Stimulated activated CD8-positive, alpha-beta memory T cell treated with anti-CD3 and anti-CD28 coated beads, Interleukin-7, amount 100 ng/mL, for 24 hours (primary cell): ENCODE data around the gene HOXA4.

ENCODE experiments used
- DNase-seq: peaks from one replicate; pipeline ENCODE4 v3.0.0-alpha.2; 2020; ENCODE audit warnings: low read depth

Gene HOXA4

GRCh38 chr7:27104341-27105058 is 26.1 kb downstream of the HOXA4 start:
- no peak for DNase-seq

DNA sequence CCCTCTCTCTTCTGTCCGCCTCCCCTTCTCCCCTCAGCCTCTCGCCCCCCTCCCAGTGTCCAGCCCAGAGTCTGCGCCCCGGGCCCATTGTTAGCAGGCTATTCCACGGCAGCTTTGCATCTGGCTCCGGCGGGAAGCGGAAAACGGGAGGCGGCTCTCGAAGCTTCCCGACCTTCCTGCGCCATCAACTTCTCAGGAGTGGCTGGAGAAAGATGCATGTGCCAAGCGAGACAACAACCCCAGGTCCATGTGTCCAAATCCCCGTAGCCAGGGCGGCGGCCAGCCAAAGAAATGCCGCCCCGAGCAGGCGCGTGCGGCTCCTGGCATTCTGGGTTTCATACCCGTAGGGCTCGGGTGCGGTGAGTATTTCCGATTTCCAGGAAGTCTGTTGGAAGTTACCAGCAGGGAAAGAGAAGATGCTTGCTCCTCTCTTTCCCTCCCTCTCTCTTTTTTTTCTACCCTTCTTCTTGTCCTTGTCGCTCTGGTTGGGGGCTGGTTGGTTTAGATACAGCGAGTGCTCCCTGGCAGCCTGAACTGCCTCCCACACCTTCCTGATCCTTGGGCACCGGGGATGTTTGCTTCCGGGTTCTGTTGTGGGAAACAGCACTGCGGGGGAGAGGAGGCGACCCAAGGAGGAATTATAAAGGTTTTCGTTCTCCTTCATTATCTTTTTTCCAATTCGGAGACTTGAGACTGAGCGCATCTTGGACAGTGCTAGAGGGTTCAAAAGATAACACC is 26.9 kb downstream of the HOXA4 start:
- DNase-seq = no peak

GRCh38 chr7:27102581-27103442 is 27.7 kb downstream of the HOXA4 start, which contains the start of gene HOXA2:
TSS of gene HOXA2 (minus strand) at chr7:27102683. CDS start at chr7:27102500, 183 bp downstream.
- DNase-seq = no peak

DNA sequence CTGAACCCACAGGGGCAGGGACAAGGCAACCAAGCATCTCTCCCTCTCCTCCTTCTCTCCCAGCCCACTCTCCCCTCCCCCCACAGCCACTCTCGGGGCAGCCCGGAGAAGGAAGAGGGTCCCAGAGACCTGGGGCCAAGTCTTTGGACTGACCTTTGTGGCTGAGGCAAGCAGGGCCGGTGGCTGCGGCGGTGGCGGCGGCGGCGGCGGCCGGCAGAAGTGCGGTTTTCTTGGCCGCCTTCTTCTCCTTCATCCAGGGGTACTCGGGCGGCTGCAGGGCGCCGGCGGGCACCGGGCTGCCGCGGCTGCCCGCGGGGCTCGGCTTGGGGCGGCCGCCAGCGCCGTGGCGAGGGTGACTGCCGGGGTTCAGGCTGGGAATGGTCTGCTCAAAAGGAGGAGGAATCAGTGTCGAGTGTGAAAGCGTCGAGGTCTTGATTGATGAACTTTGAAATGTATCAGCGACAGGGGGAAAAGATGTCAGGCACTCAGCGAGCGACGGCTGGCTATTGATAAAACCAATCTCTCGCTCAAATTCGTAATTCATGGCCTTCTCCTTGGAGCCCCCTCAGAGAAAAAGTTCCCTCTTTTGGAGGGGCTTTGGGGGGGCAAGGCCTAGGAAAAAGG is 28.5 kb downstream of the HOXA4 start:
- DNase-seq = no peak

DNA sequence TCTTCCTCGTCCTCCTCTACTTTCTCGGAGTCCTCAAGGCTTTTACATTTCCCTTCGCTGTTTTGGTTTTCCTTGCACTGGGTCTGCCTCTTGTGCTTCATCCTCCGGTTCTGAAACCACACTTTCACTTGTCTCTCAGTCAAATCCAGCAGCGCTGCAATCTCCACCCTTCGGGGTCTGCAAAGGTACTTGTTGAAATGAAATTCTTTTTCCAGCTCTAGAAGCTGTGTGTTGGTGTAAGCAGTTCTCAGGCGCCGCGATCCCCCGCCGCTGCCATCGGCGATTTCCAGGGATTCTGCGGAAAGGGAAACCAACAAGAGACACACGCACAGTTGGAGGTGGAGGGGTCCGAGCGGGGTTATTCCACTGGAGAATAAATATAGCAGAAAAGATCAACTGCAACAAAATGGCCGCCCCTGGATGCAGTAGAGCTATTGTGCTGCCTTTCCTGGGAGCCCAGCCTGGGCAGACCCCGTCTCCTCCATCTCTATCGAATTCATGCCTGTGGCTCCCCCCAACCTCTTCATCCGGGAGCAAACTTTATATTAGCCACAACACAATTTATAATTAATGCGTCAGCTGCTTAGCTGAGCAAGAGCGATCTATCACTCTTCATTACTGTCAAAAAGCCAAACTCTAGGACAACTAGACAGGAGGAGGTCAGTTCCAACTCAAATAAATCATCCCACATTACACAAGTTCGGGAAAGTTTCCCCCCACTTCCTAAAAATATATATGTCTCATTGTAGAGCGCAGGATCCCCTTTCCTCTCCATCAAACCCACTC is 29.2 kb downstream of the HOXA4 start:
- DNase-seq = no peak

- no peak for DNase-seq
Observed at GRCh38 chr7:27100694-27101170, 29.8 kb downstream of the HOXA4 start.

GRCh38 chr7:27099453-27100370 is 30.8 kb downstream of the HOXA4 start:
- DNase-seq = no peak

DNA sequence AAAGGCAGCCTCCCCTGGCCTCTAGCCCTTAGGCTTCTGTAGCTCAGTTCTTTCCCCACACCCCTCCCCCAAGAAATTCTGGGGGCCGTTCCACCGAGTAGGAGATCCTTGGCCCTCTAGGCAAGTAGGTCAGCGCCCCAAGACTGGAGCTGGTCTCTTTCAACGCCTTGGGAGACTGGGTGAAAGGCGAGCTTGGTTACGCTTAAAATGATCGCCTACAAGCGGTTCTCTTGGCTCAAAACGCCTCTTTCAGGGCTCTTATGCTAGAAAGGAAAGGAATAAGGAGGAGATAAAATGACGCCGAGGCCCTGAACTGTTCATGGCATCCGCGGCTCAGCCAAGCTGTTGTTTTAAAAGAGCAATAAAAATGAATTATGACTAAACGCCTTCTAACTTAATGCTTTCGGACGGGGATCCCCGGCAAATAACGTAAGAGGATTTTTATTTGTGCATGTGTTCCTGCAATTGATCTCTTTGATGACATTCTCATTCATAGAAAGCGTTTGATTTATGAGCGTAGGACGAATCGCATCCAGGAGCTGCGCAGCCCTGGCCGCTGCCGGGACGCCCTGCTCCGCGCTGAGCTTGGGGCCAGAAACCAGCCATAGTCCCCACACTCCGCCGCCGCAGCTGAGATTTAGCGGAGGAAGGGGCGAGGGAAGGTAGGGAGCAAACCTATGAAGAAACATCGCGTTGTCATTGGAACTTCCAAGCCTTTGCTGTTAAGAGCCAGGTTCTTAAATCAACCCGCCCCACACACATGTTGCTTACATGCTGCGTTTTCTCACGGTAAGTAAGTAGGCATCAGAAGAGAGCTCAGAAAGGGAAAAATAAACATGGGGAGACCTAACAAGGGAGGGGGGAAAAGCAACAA is 31.7 kb downstream of the HOXA4 start:
- no peak for DNase-seq

- no peak for DNase-seq
Observed at GRCh38 chr7:27097686-27098577, 32.6 kb downstream of the HOXA4 start.

- DNase-seq = no peak
Observed at GRCh38 chr7:27096768-27097514, 33.6 kb downstream of the HOXA4 start.

GRCh38 chr7:27095897-27096767 is 34.4 kb downstream of the HOXA4 start, which contains the start of gene HOXA1:
TSS of gene HOXA1 (minus strand) at chr7:27096000. CDS start at chr7:27095912, 88 bp downstream.
- peak; percentile 40 for DNase-seq

DNA sequence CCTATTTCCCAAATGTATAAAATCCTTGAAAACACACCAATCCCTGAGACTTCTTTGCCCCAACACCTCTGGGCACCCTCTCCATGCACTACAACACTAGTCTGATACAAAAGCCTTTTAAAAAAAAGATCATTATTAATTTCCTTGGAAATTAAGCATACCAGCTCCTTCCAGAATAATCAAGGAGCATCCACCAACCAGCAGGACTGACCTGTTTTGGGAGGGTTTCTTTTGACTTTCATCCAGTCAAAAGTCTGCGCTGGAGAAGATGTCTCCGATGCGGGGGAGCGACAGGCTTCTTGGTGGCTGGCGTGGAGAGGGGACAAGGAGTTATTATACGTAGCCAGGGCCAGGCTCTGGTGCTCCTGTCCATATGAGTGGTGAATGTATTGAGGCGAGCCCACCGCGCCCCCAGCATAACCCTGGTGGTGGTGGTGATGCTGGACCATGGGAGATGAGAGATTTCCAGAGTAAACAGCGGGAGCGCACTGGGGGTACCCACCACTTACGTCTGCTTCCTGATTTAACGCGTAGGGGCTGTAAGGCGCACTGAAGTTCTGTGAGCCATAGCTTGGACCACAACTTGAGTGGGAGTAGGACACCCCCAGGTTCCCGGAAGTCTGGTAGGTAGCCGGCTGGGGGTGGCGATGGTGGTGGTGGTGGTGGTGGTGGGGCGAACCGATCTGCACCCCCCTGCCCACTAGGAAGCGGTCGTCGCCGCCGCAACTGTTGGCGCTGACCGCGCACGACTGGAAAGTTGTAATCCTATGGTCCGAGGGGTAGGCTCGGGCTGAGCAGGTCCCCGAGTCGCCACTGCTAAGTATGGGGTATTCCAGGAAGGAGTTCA is 35.3 kb downstream of the HOXA4 start:
- DNase-seq = no peak

- DNase-seq = no peak
Observed at GRCh38 chr7:27094304-27095049, 36.1 kb downstream of the HOXA4 start.

DNA sequence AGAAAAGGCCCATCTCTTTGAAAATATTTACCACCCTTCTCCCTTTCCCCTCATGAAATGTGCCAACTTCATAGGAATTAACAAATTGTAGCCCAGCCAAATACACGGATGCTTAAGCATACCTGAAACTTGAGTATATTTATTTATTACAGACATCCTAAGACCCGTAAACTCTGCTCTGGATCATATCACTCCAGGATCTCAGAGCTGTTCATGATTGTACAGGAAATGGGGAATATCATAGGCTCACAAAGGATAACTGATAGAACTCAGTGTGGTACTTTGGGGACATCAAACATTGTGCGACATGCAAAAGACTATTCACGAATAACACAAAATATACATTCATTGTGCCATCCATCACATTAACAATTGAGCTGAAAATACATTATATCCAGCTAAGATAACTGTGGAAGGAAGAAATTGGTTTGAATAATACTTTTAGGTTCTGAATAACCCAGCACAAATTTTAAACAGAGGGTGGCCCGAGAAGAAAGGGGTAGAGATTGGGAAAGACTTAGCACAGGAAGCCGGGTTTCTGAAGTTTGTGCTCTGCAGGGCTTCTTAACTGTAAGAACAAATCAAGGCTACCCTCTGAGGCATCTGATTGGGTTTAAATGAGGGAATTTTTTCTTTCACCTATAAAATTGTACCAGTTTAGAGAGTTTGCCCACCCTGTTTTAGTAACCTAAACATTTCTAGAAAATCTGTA is 37.2 kb downstream of the HOXA4 start:
- DNase-seq = no peak
